HEK293 (cell line): ENCODE results near the gene GSG1L.

Experiments
- ATF2 ChIP-seq: fragments of 450-650 bp; formaldehyde crosslinking; IDR thresholded peaks from 2 replicates; pipeline ENCODE4 v1.5.1; 2016; ENCODE audit warnings: missing biosample characterization, missing genetic modification characterization, low read depth
- BCL11B ChIP-seq: fragments of 450-650 bp; formaldehyde crosslinking; IDR thresholded peaks from 2 replicates; pipeline ENCODE4 v1.5.1; 2016; ENCODE audit warnings: low read depth, missing biosample characterization, missing genetic modification characterization
- CTCF ChIP-seq: fragments of 450-650 bp; formaldehyde crosslinking; IDR thresholded peaks from 2 replicates; pipeline ENCODE4 v1.5.1; 2016; ENCODE audit warnings: missing biosample characterization, missing genetic modification characterization
- MYNN ChIP-seq: fragments of 450-650 bp; formaldehyde crosslinking; IDR thresholded peaks from 2 replicates; pipeline ENCODE4 v1.5.1; 2016; ENCODE audit warnings: missing biosample characterization, missing genetic modification characterization, borderline replicate concordance
- SCRT1 ChIP-seq: fragments of 450-650 bp; formaldehyde crosslinking; IDR thresholded peaks from 2 replicates; pipeline ENCODE4 v1.5.1; 2016; ENCODE audit warnings: missing biosample characterization, missing genetic modification characterization, borderline replicate concordance
- SP7 ChIP-seq: fragments of 450-650 bp; formaldehyde crosslinking; IDR thresholded peaks from 2 replicates; pipeline ENCODE4 v1.5.1; 2016; ENCODE audit warnings: missing biosample characterization, missing genetic modification characterization
- ZFP3 ChIP-seq: fragments of 450-650 bp; formaldehyde crosslinking; IDR thresholded peaks from 2 replicates; pipeline ENCODE4 v1.5.1; 2016; ENCODE audit warnings: low read depth, missing biosample characterization, missing genetic modification characterization
- ZNF175 ChIP-seq: fragments of 450-650 bp; formaldehyde crosslinking; IDR thresholded peaks from 2 replicates; pipeline ENCODE4 v1.5.1; 2016; ENCODE audit warnings: missing biosample characterization, missing genetic modification characterization
- ZNF223 ChIP-seq: fragments of 450-650 bp; formaldehyde crosslinking; IDR thresholded peaks from 2 replicates; pipeline ENCODE4 v1.5.1; 2016; ENCODE audit warnings: missing biosample characterization, missing genetic modification characterization
- ZNF311 ChIP-seq: fragments of 450-650 bp; formaldehyde crosslinking; IDR thresholded peaks from 2 replicates; pipeline ENCODE4 v1.5.1; 2017; ENCODE audit warnings: missing biosample characterization, missing genetic modification characterization, borderline replicate concordance
- ZNF341 ChIP-seq: fragments of 450-650 bp; formaldehyde crosslinking; IDR thresholded peaks from 2 replicates; pipeline ENCODE4; 2016; ENCODE audit warnings: low read depth, missing biosample characterization, missing genetic modification characterization
- ZNF626 ChIP-seq: fragments of 450-650 bp; sonication (Bioruptor Pico); formaldehyde crosslinking; IDR thresholded peaks from 2 replicates; pipeline ENCODE4 v1.5.1; 2018; ENCODE audit warnings: missing biosample characterization, missing genetic modification characterization, inconsistent platforms

DNA sequence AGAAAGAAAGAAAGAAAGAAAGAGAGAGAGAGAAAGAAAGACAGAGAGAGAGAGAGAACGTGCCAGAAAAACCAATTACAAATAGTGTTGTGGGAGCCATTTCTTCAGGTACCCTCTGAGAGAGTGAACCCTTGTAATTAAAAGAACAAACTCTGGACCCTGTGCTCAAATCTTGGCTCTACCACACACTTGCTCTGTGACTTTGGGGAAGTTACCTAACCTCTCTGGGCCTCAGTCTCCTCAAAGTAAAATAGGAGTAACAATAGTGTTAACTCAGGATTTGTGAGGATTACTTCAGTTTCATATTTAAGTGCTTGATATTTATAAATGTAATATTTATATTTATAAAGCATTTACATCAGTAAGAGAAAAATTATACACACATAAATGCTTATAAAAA, 139.8 kb downstream of the GSG1L start:
- no peak for TF ChIP-seq BCL11B
- no peak for TF ChIP-seq CTCF (tag by site-specific recombination)
- TF ChIP-seq ZFP3 (tag by site-specific recombination) = no peak
- no peak for TF ChIP-seq ZNF311 (tag by site-specific recombination)
- no peak for TF ChIP-seq SP7 (tag by site-specific recombination)
- TF ChIP-seq ZNF626 (tag by site-specific recombination) = no peak
- TF ChIP-seq MYNN (tag by site-specific recombination) = no peak
- TF ChIP-seq ZNF223 = no peak
- TF ChIP-seq ZNF175 (tag by site-specific recombination) = no peak
- TF ChIP-seq SCRT1 = no peak
- TF ChIP-seq ATF2 (tag by site-specific recombination) = no peak
- TF ChIP-seq ZNF341 (tag by site-specific recombination) = no peak
